Activated CD8-positive, alpha-beta T cell treated with anti-CD3 and anti-CD28 coated beads, Interleukin-2, amount 10 ng/mL, durations not matched to agents 7 days and 5 days (primary cell): ENCODE data around the gene PPP6R2. TPM values are rescaled to one million over a fixed set of nuclear protein-coding genes. Genes with fewer than 3 reads are reported as not detected.
A peak's percentile ranks its signal among the peaks of the same experiment; 100 is the strongest.

ENCODE experiments used
- ATAC-seq: fragments of 150-1000 bp; cut with Tn5 transposase; one replicate; pipeline ENCODE4 v1.10.0; 2021; ENCODE audit warnings: moderate library complexity
- CTCF ChIA-PET: fragments of 350-600 bp; sonication (Branson Sonifier 250); formaldehyde crosslinking; loops from one replicate; lab custom pipeline; 2021; ENCODE audit warnings: antibody characterized with exemption; lab: Charles Lee
- POLR2A ChIA-PET: fragments of 350-600 bp; sonication (Branson Sonifier 250); formaldehyde crosslinking; loops from one replicate; lab custom pipeline; 2021; ENCODE audit warnings: antibody characterized with exemption; lab: Charles Lee
- DNase-seq: peaks from one replicate; pipeline ENCODE4 v3.0.0-alpha.2; 2020
- H3K27ac Mint-ChIP-seq: one replicate; pipeline ENCODE4 v1.8.0; 2021; ENCODE audit warnings: mild to moderate bottlenecking, mixed read lengths
- H3K27me3 Mint-ChIP-seq: one replicate; pipeline ENCODE4 v1.8.0; 2021; ENCODE audit warnings: low read depth, mixed read lengths
- H3K36me3 Mint-ChIP-seq: one replicate; pipeline ENCODE4 v1.8.0; 2021; ENCODE audit warnings: low read depth, mixed read lengths
- H3K4me1 Mint-ChIP-seq: one replicate; pipeline ENCODE4 v1.8.0; 2021; ENCODE audit warnings: low read depth, mixed read lengths
- H3K4me3 Mint-ChIP-seq: one replicate; pipeline ENCODE4 v1.8.0; 2021; ENCODE audit warnings: mild to moderate bottlenecking, mixed read lengths
- H3K9me3 Mint-ChIP-seq: one replicate; pipeline ENCODE4 v1.8.0; 2022; ENCODE audit warnings: mixed read lengths; ENCODE audit not compliant: insufficient read depth
- total RNA-seq, 2 experiments: library from RNA; stranded (reverse); gene quantifications; one replicate each; pipeline ENCODE4 v1.2.3, GENCODE V29; 2021

The PPP6R2 gene
- total RNA-seq, 2 experiments from 2014 or later, result 62.1 to 64.9 TPM

- H3K4me3 Mint-ChIP-seq, result no peak within 1 kb of the TSS
- H3K4me1 Mint-ChIP-seq, result peaks cover 40% of the 10 kb centered on the region
- no peaks in the 10 kb centered on the region for H3K9me3 Mint-ChIP-seq
- H3K27me3 Mint-ChIP-seq, result peaks cover 2% of the 10 kb centered on the region
- peak; percentile 52 for DNase-seq
- H3K27ac Mint-ChIP-seq, result no peak within 1 kb of the TSS
- POLR2A ChIA-PET, result interaction anchor here (1.0 to 1.7 kb wide), 6 partner anchors 8 to 137 kb away, joined by 3 to 9 read pairs (median 4); no protein-coding TSS in a partner anchor
- CTCF ChIA-PET, result interaction anchor here (0.8 to 2.0 kb wide), 2 partner anchors 17 to 35 kb away, joined by 5 to 8 read pairs; no protein-coding TSS in a partner anchor
- H3K36me3 Mint-ChIP-seq, result no peaks in the 10 kb centered on the region
- ATAC-seq, result peak; percentile 53
These were observed 36.1 kb upstream of the PPP6R2 start, which contains the start of gene PLXNB2 for GRCh38 chr22:50306753-50307749. Gene PLXNB2 (minus strand): TSS chr22:50307646. CDS start chr22:50290584, 17,062 bp downstream.

GRCh38 chr22:50307890-50308596 is 35.1 kb upstream of the PPP6R2 start:
- CTCF ChIA-PET, result no interaction called here
- DNase-seq (no peak), ATAC-seq (no peak)
- no peaks in the 10 kb centered on the region for H3K9me3 Mint-ChIP-seq
- peaks cover 2% of the 10 kb centered on the region for H3K27me3 Mint-ChIP-seq
- H3K4me3 Mint-ChIP-seq, result no peak overlapping the region
- no peak overlapping the region for H3K27ac Mint-ChIP-seq
- H3K4me1 Mint-ChIP-seq, result peaks cover 35% of the 10 kb centered on the region
- POLR2A ChIA-PET, result interaction anchor here (1.4 kb wide), 1 partner anchor 7 kb away, joined by 6 read pairs; no protein-coding TSS in a partner anchor
- no peaks in the 10 kb centered on the region for H3K36me3 Mint-ChIP-seq

- Mint-ChIP-seq H3K4me1 (peaks cover 32% of the 10 kb centered on the region), H3K4me3 (no peak overlapping the region)
- CTCF ChIA-PET, result no interaction called here
These were observed 34.6 kb upstream of the PPP6R2 start for GRCh38 chr22:50308597-50308935.

GRCh38 chr22:50308986-50309600 is 34.0 kb upstream of the PPP6R2 start:
- H3K27ac Mint-ChIP-seq, result no peak overlapping the region
- ATAC-seq, result no peak
- peaks cover 2% of the 10 kb centered on the region for H3K27me3 Mint-ChIP-seq
- no peaks in the 10 kb centered on the region for H3K36me3 Mint-ChIP-seq
- H3K4me1 Mint-ChIP-seq, result peaks cover 33% of the 10 kb centered on the region
- H3K4me3 Mint-ChIP-seq, result no peak overlapping the region
- DNase-seq, result no peak
- ChIA-PET POLR2A (no interaction called here), CTCF (no interaction called here)
- no peaks in the 10 kb centered on the region for H3K9me3 Mint-ChIP-seq

More at GRCh38 chr22:50308597-50308935, 34.6 kb upstream of the PPP6R2 start:
- H3K27ac Mint-ChIP-seq, result no peak overlapping the region
- no peaks in the 10 kb centered on the region for H3K9me3 Mint-ChIP-seq
- DNase-seq (no peak), ATAC-seq (no peak)
- H3K36me3 Mint-ChIP-seq, result no peaks in the 10 kb centered on the region
- POLR2A ChIA-PET, result no interaction called here
- H3K27me3 Mint-ChIP-seq, result peaks cover 2% of the 10 kb centered on the region

- Mint-ChIP-seq H3K4me3 (no peak overlapping the region), H3K27ac (no peak overlapping the region), H3K9me3 (no peaks in the 10 kb centered on the region), H3K36me3 (no peaks in the 10 kb centered on the region), H3K4me1 (peaks cover 33% of the 10 kb centered on the region), H3K27me3 (peaks cover 2% of the 10 kb centered on the region)
- CTCF ChIA-PET, result no interaction called here
- POLR2A ChIA-PET, result interaction anchor here (0.9 kb wide), 1 partner anchor 16 kb away, joined by 3 read pairs; no protein-coding TSS in a partner anchor
- ATAC-seq (no peak), DNase-seq (no peak)
These were observed 33.5 kb upstream of the PPP6R2 start for GRCh38 chr22:50309601-50309991.

- CTCF ChIA-PET, result no interaction called here
- Mint-ChIP-seq H3K4me3 (no peak overlapping the region), H3K27ac (no peak overlapping the region), H3K27me3 (peaks cover 2% of the 10 kb centered on the region), H3K9me3 (no peaks in the 10 kb centered on the region), H3K4me1 (peaks cover 34% of the 10 kb centered on the region), H3K36me3 (no peaks in the 10 kb centered on the region)
- DNase-seq (no peak), ATAC-seq (no peak)
- POLR2A ChIA-PET, result interaction anchor here (0.9 kb wide), 1 partner anchor 16 kb away, joined by 3 read pairs; no protein-coding TSS in a partner anchor
These were observed 33.0 kb upstream of the PPP6R2 start for GRCh38 chr22:50310031-50310722.

GRCh38 chr22:50310949-50311444 is 32.1 kb upstream of the PPP6R2 start:
- CTCF ChIA-PET, result no interaction called here
- Mint-ChIP-seq H3K36me3 (no peaks in the 10 kb centered on the region), H3K27ac (no peak overlapping the region), H3K4me3 (no peak overlapping the region), H3K27me3 (peaks cover 2% of the 10 kb centered on the region), H3K9me3 (no peaks in the 10 kb centered on the region), H3K4me1 (peaks cover 35% of the 10 kb centered on the region)
- ATAC-seq (no peak), DNase-seq (no peak)
- POLR2A ChIA-PET, result no interaction called here

GRCh38 chr22:50311606-50312351 is 31.3 kb upstream of the PPP6R2 start:
- Mint-ChIP-seq H3K27me3 (no peaks in the 10 kb centered on the region), H3K36me3 (no peaks in the 10 kb centered on the region), H3K4me1 (peaks cover 31% of the 10 kb centered on the region), H3K9me3 (no peaks in the 10 kb centered on the region), H3K4me3 (no peak overlapping the region), H3K27ac (no peak overlapping the region)
- ChIA-PET POLR2A (no interaction called here), CTCF (no interaction called here)
- DNase-seq (no peak), ATAC-seq (no peak)

- POLR2A ChIA-PET, result no interaction called here
- no peak overlapping the region for H3K4me3 Mint-ChIP-seq
- ATAC-seq, result no peak
These were observed 30.8 kb upstream of the PPP6R2 start for GRCh38 chr22:50312371-50312770.

GRCh38 chr22:50313021-50313420 is 30.1 kb upstream of the PPP6R2 start:
- no peaks in the 10 kb centered on the region for H3K27me3 Mint-ChIP-seq
- ChIA-PET CTCF (interaction anchor here (3.1 kb wide), 1 partner anchor 15 kb away, joined by 18 read pairs; the partner anchor contains the start of gene DENND6B), POLR2A (no interaction called here)
- peak overlapping the region; percentile 42 for H3K4me3 Mint-ChIP-seq
- no peak overlapping the region for H3K27ac Mint-ChIP-seq
- H3K4me1 Mint-ChIP-seq, result peaks cover 31% of the 10 kb centered on the region
- H3K9me3 Mint-ChIP-seq, result no peaks in the 10 kb centered on the region
- DNase-seq (no peak), ATAC-seq (no peak)
- no peaks in the 10 kb centered on the region for H3K36me3 Mint-ChIP-seq

More at GRCh38 chr22:50312371-50312770, 30.8 kb upstream of the PPP6R2 start:
- no peak overlapping the region for H3K27ac Mint-ChIP-seq
- H3K36me3 Mint-ChIP-seq, result no peaks in the 10 kb centered on the region
- CTCF ChIA-PET, result no interaction called here
- no peak for DNase-seq
- H3K9me3 Mint-ChIP-seq, result no peaks in the 10 kb centered on the region
- no peaks in the 10 kb centered on the region for H3K27me3 Mint-ChIP-seq
- H3K4me1 Mint-ChIP-seq, result peaks cover 31% of the 10 kb centered on the region
